ENCODE data around the gene BCAS1. TPM values are rescaled to one million over a fixed set of nuclear protein-coding genes. Genes with fewer than 3 reads are reported as not detected.

Gene BCAS1
- total and polyA plus RNA-seq, 10 of the 15 experiments (the other 5 are each of a cell fraction or from before 2014, with no cell fraction given) = 0.21 to 1.4 (median 0.55) TPM

GRCh38 chr20:53914091-53914780, 156.2 kb downstream of the BCAS1 start (continued):
- TF ChIP-seq MLLT1 (IDR thresholded peaks at IDR 0.05) (0 out of 2 replicates have a peak, but pooled peaks have one; percentile 60), USF1 (IDR thresholded peaks at IDR 0.05; ENCODE audit: borderline replicate concordance, extremely low read length, insufficient read depth, low read depth, low read length) (no peak), USF2 (IDR thresholded peaks at IDR 0.05; ENCODE audit: borderline replicate concordance, low read depth, low read length) (no peak), ZSCAN29 (IDR thresholded peaks at IDR 0.05) (no peak), ATF2 (IDR thresholded peaks at IDR 0.05; ENCODE audit: low read length) (no peak), NR2C1 (IDR thresholded peaks at IDR 0.05) (no peak), NFXL1 (IDR thresholded peaks at IDR 0.05; ENCODE audit: borderline replicate concordance) (peak; percentile 44; the same call in 1 of the 2 replicates), ATF7 (IDR thresholded peaks at IDR 0.05; ENCODE audit: low read depth) (no peak)
